ENCODE results near the gene CCDC91. TPM values are rescaled to one million over a fixed set of nuclear protein-coding genes. Genes with fewer than 3 reads are reported as not detected.
A peak's percentile ranks its signal among the peaks of the same experiment; 100 is the strongest.

Gene CCDC91
- total RNA-seq, 6 experiments from 2014 or later = 10.0 to 21.5 (median 13.9) TPM

GRCh38 chr12:28563936-28564335 is 373.7 kb downstream of the CCDC91 start:
- ATAC-seq (no peak), DNase-seq (no peak)
- Histone ChIP-seq H3K27ac (no peak overlapping the region), H3K27me3 (no peaks in the 10 kb centered on the region), H3K36me3 (no peaks in the 10 kb centered on the region), H3K4me3 (no peak overlapping the region), H3K9me3 (no peaks in the 10 kb centered on the region), H3K4me1 (no peaks in the 10 kb centered on the region)
- no peak for TF ChIP-seq CTCF (IDR thresholded peaks at IDR 0.05)
- 56% methylated on average over 2 of the region's 2 CpGs for WGBS (ENCODE audit: insufficient coverage, low coverage, low lambda C conversion rate, missing lambda C conversion rate)
- intact Hi-C loops (cut with DNase I) = no loop called here

GRCh38 chr12:28568118-28568517 is 377.9 kb downstream of the CCDC91 start:
- DNase-seq = no peak
- ATAC-seq = peak in 1 of 4 donors; percentile 17
- WGBS (ENCODE audit: insufficient coverage, low coverage, low lambda C conversion rate, missing lambda C conversion rate) = 56% methylated on average over 2 of the region's 3 CpGs
- TF ChIP-seq POLR2A (IDR thresholded peaks at IDR 0.05) (no peak), CTCF (IDR thresholded peaks at IDR 0.05) (no peak)
- Histone ChIP-seq H3K4me3 (no peak overlapping the region), H3K4me1 (no peaks in the 10 kb centered on the region), H3K27me3 (no peaks in the 10 kb centered on the region), H3K27ac (no peak overlapping the region), H3K9me3 (no peaks in the 10 kb centered on the region), H3K36me3 (no peaks in the 10 kb centered on the region)
- intact Hi-C loops (cut with DNase I) = no loop called here

GRCh38 chr12:28568704-28569103 is 378.4 kb downstream of the CCDC91 start:
- DNase-seq (no peak), ATAC-seq (no peak)
- H3K27ac ChIP-seq = no peak overlapping the region
- TF ChIP-seq POLR2A (IDR thresholded peaks at IDR 0.05) (no peak), CTCF (IDR thresholded peaks at IDR 0.05) (no peak)
- no peaks in the 10 kb centered on the region for H3K27me3 ChIP-seq
- H3K4me3 ChIP-seq = no peak overlapping the region
- no peaks in the 10 kb centered on the region for H3K36me3 ChIP-seq
- 90% methylated on average over 6 of the region's 6 CpGs for WGBS (ENCODE audit: insufficient coverage, low coverage, low lambda C conversion rate, missing lambda C conversion rate)
- H3K9me3 ChIP-seq = no peaks in the 10 kb centered on the region
- intact Hi-C loops (cut with DNase I) = no loop called here
- no peaks in the 10 kb centered on the region for H3K4me1 ChIP-seq

- TF ChIP-seq POLR2A (IDR thresholded peaks at IDR 0.05) = no peak
- TF ChIP-seq CTCF (IDR thresholded peaks at IDR 0.05) = no peak
- H3K4me1 ChIP-seq = peaks cover 0 to 9% (median 4%) of the 10 kb centered on the region in 4 donors
- ATAC-seq (peak in 2 of 4 donors; percentile 35 to 81), DNase-seq (no peak)
- H3K27me3 ChIP-seq = no peaks in the 10 kb centered on the region
- H3K9me3 ChIP-seq = no peaks in the 10 kb centered on the region
- H3K4me3 ChIP-seq = no peak overlapping the region
- 77% methylated on average over 2 of the region's 3 CpGs for WGBS (ENCODE audit: insufficient coverage, low coverage, low lambda C conversion rate, missing lambda C conversion rate)
- no peak overlapping the region for H3K27ac ChIP-seq
- intact Hi-C loops (cut with DNase I) = no loop called here
- H3K36me3 ChIP-seq = no peaks in the 10 kb centered on the region
These were observed 379.6 kb downstream of the CCDC91 start for GRCh38 chr12:28569698-28570411.
